Stimulated activated CD4-positive, alpha-beta T cell treated with anti-CD3 and anti-CD28 coated beads, TNF-alpha, amount 100 ng/mL, for 24 hours (primary cell): ENCODE measurements around the gene PSMG4.

Experiments used
- DNase-seq, 3 experiments: peaks; one replicate each; pipeline ENCODE4 v3.0.0-alpha.2; 2020; ENCODE audit warnings: low read depth in 3 of 3

Gene PSMG4

GRCh38 chr6:3251462-3252314 lies 7.1 kb upstream of the PSMG4 start:
- peak; percentile 61 to 83 (median 66) for DNase-seq

GRCh38 chr6:3252369-3252768 lies 6.4 kb upstream of the PSMG4 start:
- no peak for DNase-seq

- DNase-seq = no peak
Observed at GRCh38 chr6:3252861-3253596, 5.7 kb upstream of the PSMG4 start.

- no peak for DNase-seq
Observed at GRCh38 chr6:3253597-3253961, 5.2 kb upstream of the PSMG4 start.

GRCh38 chr6:3258201-3258600 lies 546 bp upstream of the PSMG4 start:
- DNase-seq = no peak

- DNase-seq = peak in 1 of 3 experiments; percentile 31
Observed at GRCh38 chr6:3259491-3259958, 778 bp downstream of the PSMG4 start.

GRCh38 chr6:3260296-3260695 lies 1.5 kb downstream of the PSMG4 start:
- no peak for DNase-seq

- DNase-seq = no peak
Observed at GRCh38 chr6:3260772-3261517, 2.2 kb downstream of the PSMG4 start.

- no peak for DNase-seq
Observed at GRCh38 chr6:3261518-3261820, 2.7 kb downstream of the PSMG4 start.

GRCh38 chr6:3261921-3262320 lies 3.2 kb downstream of the PSMG4 start:
- no peak for DNase-seq

- no peak for DNase-seq
Observed at GRCh38 chr6:3263096-3263495, 4.3 kb downstream of the PSMG4 start.

GRCh38 chr6:3264356-3264755 lies 5.6 kb downstream of the PSMG4 start:
- no peak for DNase-seq

- DNase-seq = no peak
Observed at GRCh38 chr6:3265671-3266070, 6.9 kb downstream of the PSMG4 start.

GRCh38 chr6:3266170-3266569 lies 7.4 kb downstream of the PSMG4 start:
- no peak for DNase-seq

- no peak for DNase-seq
Observed at GRCh38 chr6:3267162-3267561, 8.4 kb downstream of the PSMG4 start.

GRCh38 chr6:3268680-3269079 lies 9.9 kb downstream of the PSMG4 start:
- no peak for DNase-seq

- DNase-seq = peak in 1 of 3 experiments; percentile 5
Observed at GRCh38 chr6:3269281-3269975, 10.7 kb downstream of the PSMG4 start.

- DNase-seq = no peak
Observed at GRCh38 chr6:3270258-3270657, 11.5 kb downstream of the PSMG4 start.

- DNase-seq = no peak
Observed at GRCh38 chr6:3271756-3272155, 13.0 kb downstream of the PSMG4 start.

GRCh38 chr6:3272911-3273547 lies 14.3 kb downstream of the PSMG4 start:
- no peak for DNase-seq
